OCI-LY3 (cell line): ENCODE results near the gene METTL2B.
"Not testable (repeated sequence)": the region's sequence is repeated elsewhere in the genome, so short reads cannot be mapped to it uniquely, and the experiment has no call there.

Experiments
- EZH2phosphoT487 ChIP-seq: fragments of 200-600 bp; shearing (Covaris generic); IDR thresholded peaks from 2 replicates; pipeline ENCODE4 v1.6.1; 2018; ENCODE audit warnings: antibody characterized with exemption, mixed run types, low read depth
- TF ChIP-seq, protein P1 (sequence below): fragments of 200-600, 300-600 bp; sonication (generic); IDR thresholded peaks from 2 replicates; pipeline ENCODE4 v1.5.1; 2014; ENCODE audit warnings: antibody characterized with exemption, low read length, low read depth

DNA sequence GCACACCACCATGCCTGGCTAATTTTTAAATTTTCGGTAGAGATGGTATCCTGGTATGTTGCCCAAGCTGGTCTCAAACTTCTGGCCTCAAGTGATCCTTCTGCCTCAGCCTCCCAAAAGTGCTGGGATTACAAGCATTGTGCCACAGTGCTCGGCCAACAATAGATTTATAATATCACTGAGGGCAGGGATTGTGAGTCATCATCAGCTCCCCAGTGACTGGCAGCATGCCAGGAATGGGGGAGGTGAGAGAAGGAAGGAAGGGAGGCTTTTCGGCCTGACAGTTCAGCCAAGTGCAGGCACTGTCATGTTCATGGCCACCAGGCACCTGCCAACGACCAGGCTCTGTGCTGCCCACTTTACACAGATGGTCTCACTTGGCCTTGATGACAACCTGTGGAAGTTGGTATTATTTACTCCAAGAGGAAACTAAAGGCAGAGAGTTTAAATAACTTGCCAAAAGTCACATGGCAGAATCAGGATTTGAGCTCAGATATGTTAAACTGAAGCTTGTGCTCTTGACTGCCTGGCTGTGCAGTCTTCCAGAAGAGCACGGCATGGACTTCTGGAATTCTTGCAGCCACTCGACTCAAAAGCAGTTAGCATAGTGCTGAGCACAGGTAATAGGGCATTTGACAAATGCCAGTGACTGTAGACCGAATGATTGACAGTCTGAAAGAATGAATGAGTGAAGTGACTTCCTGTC, 46.8 kb downstream of the METTL2B start:
- TF ChIP-seq, protein P1, sequence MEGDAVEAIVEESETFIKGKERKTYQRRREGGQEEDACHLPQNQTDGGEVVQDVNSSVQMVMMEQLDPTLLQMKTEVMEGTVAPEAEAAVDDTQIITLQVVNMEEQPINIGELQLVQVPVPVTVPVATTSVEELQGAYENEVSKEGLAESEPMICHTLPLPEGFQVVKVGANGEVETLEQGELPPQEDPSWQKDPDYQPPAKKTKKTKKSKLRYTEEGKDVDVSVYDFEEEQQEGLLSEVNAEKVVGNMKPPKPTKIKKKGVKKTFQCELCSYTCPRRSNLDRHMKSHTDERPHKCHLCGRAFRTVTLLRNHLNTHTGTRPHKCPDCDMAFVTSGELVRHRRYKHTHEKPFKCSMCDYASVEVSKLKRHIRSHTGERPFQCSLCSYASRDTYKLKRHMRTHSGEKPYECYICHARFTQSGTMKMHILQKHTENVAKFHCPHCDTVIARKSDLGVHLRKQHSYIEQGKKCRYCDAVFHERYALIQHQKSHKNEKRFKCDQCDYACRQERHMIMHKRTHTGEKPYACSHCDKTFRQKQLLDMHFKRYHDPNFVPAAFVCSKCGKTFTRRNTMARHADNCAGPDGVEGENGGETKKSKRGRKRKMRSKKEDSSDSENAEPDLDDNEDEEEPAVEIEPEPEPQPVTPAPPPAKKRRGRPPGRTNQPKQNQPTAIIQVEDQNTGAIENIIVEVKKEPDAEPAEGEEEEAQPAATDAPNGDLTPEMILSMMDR = not testable (repeated sequence)
- TF ChIP-seq EZH2phosphoT487 = not testable (repeated sequence)
